ENCODE data around the gene TMC6. TPM values are rescaled to one million over a fixed set of nuclear protein-coding genes. Genes with fewer than 3 reads are reported as not detected.

Gene TMC6
- total and polyA plus RNA-seq, 7 donors, result 5.3 to 145 (median 10.5) TPM

DNA sequence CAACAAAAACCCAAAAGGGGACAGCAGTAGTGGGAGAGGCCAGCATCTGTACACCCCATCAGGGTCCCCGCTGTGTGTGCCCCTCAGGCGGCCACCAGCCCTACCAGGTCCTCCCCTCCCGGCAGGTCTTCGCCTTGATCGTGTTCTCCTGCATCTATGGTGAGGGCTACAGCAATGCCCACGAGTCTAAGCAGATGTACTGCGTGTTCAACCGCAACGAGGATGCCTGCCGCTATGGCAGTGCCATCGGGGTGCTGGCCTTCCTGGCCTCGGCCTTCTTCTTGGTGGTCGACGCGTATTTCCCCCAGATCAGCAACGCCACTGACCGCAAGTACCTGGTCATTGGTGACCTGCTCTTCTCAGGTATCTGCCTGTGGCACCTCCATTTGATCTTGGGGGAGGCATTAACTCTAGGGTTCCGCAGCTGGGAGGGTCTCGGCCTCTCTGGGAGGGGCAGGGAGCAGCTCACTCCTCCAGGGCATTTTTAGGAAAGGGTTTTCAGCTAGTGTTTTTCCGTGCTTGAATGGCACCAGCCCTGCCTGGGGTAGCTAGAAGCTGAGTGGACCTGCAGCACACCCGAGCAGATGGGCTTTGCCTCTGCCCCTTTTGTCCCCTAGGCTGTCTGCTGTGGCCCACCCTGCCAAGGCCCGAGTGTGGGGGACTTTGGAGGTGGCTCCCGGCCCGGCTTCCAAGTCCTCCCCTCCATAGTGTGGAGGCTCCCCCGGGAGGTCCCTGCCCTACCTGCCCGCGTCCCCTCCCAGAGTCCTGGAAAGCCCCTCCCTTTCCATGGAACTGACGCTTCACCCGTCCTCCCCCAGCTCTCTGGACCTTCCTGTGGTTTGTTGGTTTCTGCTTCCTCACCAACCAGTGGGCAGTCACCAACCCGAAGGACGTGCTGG, 42.4 kb upstream of the TMC6 start:
- Histone ChIP-seq H3K4me1 (peaks cover 0 to 59% (median 51%) of the 10 kb centered on the region in 4 donors), H3K4me3 (no peak overlapping the region), H3K36me3 (no peaks in the 10 kb centered on the region), H3K27me3 (no peaks in the 10 kb centered on the region), H3K27ac (peak overlapping the region in 1 of 4 donors; percentile 92), H3K9me3 (no peaks in the 10 kb centered on the region)
- DNase-seq, result no peak
- TF ChIP-seq, protein P1, sequence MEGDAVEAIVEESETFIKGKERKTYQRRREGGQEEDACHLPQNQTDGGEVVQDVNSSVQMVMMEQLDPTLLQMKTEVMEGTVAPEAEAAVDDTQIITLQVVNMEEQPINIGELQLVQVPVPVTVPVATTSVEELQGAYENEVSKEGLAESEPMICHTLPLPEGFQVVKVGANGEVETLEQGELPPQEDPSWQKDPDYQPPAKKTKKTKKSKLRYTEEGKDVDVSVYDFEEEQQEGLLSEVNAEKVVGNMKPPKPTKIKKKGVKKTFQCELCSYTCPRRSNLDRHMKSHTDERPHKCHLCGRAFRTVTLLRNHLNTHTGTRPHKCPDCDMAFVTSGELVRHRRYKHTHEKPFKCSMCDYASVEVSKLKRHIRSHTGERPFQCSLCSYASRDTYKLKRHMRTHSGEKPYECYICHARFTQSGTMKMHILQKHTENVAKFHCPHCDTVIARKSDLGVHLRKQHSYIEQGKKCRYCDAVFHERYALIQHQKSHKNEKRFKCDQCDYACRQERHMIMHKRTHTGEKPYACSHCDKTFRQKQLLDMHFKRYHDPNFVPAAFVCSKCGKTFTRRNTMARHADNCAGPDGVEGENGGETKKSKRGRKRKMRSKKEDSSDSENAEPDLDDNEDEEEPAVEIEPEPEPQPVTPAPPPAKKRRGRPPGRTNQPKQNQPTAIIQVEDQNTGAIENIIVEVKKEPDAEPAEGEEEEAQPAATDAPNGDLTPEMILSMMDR (IDR thresholded peaks at IDR 0.05), result no peak
- no peak for TF ChIP-seq EP300 (IDR thresholded peaks at IDR 0.05)
- TF ChIP-seq POLR2AphosphoS5 (IDR thresholded peaks at IDR 0.05), result no peak
- no peak for TF ChIP-seq POLR2A (IDR thresholded peaks at IDR 0.05)
- intact Hi-C loops (cut with DNase I), result no loop called here
- 58 to 84% methylated on average over 31 of the region's 31 CpGs for WGBS, 2 donors

DNA sequence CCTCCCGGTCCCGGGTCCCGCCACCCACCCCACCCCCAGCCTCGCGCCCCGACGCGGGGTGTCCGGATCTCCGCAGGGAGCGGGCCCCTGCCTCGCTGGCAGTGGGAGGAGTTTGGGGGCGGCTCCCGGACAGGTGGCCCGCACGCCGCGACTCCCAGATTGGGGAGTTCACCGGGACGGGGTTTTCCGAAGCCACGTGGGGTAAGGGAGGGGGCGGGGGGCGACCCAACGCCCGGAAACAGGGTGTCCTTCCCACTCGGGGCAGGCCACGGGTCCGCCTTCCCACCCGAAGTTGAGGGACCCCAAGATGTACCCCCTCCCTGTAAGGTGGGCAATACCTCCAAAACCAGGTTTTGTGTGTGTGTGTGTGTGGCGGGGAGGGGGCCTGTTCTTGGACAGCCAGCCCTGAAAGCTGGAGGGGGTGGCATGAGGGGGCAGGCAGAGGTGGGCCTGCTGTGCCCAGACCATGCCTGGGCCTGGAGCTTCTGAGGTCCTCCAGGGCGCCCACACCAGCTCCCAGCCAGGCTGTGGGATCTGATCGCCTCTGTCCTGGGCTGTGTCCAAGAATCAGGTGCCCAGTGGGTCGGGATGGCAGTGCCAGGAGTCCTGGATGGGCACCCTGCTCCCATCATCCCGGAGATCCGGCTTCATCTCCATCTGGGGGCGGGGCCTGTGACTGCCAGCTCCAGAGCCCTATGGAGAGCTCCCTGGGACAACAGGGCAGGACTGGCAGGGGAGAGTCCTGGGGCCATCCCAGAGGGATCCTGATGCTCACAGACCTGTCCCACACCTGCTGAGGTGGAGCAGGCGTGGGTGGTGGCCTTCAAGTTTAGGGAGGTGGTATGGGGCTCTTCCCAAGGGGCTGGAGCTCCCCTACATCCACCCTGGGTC, 40.6 kb upstream of the TMC6 start:
- Histone ChIP-seq H3K4me1 (peaks cover 0 to 44% (median 39%) of the 10 kb centered on the region in 4 donors), H3K36me3 (no peaks in the 10 kb centered on the region), H3K9me3 (no peaks in the 10 kb centered on the region), H3K27me3 (no peaks in the 10 kb centered on the region), H3K4me3 (peak overlapping the region; percentile 52 to 89 (median 70)), H3K27ac (peak overlapping the region; percentile 75 to 92 (median 76))
- WGBS, 2 donors, result 2 to 9% methylated on average over 38 of the region's 38 CpGs
- no peak for DNase-seq
- intact Hi-C loops (cut with DNase I), result no loop called here
- TF ChIP-seq POLR2A (IDR thresholded peaks at IDR 0.05), result no peak
- TF ChIP-seq EP300 (IDR thresholded peaks at IDR 0.05), result no peak
- TF ChIP-seq, protein P1 (IDR thresholded peaks at IDR 0.05), result no peak

DNA sequence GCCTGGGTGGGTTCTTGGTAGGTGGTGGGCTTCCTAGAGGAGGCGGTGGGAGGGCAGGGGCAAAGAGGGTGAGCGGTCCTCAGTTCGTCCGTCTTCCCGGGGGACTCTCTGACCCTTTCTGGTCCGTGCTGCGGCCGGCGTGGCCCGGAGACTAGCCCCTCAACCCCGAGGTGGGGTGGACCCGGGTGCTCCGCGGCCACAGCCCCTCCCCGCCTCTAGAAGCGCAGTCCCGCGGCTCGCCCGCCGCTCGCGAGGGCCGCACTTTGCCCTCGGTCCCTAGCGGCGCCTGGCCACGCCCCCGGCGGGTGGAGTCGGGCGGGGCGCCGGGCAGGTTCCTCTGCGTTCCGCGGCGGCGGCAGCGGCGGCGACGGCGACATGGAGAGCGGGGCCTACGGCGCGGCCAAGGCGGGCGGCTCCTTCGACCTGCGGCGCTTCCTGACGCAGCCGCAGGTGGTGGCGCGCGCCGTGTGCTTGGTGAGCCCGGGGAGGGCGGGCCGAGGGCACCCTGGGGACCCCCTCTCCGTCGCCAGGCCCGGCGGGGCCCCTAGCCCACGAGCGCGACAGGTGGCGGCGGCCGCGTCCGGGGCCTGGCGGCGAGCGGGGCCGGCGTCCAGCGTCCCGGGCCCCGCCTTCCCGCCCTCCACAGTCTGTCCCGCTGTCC, 39.8 kb upstream of the TMC6 start, which contains the start of gene SYNGR2:
SYNGR2 (plus strand) TSS at position 340 of the 661 bp plus-strand sequence; CDS start at position 376, 36 bp downstream.
- H3K4me3 ChIP-seq, result peak within 1 kb of the TSS; percentile 52 to 89 (median 70)
- no peaks in the 10 kb centered on the region for H3K27me3 ChIP-seq
- H3K27ac ChIP-seq, result peak within 1 kb of the TSS; percentile 75 to 92 (median 76)
- intact Hi-C loops (cut with DNase I), result no loop called here
- peak in 3 of 4 donors; percentile 24 to 76 (median 72) for TF ChIP-seq POLR2AphosphoS5 (IDR thresholded peaks at IDR 0.05)
- no peak for TF ChIP-seq EP300 (IDR thresholded peaks at IDR 0.05)
- no peaks in the 10 kb centered on the region for H3K9me3 ChIP-seq
- DNase-seq, result peak; percentile 88
- WGBS, 2 donors, result 0 to 1% methylated on average over 84 of the region's 84 CpGs
- H3K4me1 ChIP-seq, result peaks cover 0 to 37% (median 35%) of the 10 kb centered on the region in 4 donors
- no peaks in the 10 kb centered on the region for H3K36me3 ChIP-seq

DNA sequence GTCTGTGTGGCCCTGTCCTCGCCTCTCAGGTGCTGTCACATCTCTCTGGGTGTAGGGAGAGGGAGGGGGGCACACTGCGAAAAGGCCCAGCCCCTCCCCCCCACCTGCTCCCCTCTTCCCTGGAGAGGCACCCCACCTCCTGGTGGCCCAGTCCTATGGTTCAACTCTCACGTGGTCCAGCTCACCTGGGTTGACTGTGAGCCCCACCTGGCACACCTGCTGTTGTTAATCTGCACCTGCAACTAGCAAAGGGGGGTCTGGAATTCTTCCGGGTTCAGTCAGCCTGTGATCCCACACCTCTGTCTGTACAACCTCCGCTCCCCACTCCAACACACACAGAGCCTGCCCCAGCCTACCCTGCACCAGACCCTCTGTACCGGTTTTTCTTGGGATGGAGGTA, 37.9 kb upstream of the TMC6 start:
- DNase-seq, result no peak
- Histone ChIP-seq H3K9me3 (no peaks in the 10 kb centered on the region), H3K27me3 (no peaks in the 10 kb centered on the region), H3K4me1 (peaks cover 0 to 21% (median 17%) of the 10 kb centered on the region in 4 donors), H3K4me3 (no peak overlapping the region), H3K36me3 (no peaks in the 10 kb centered on the region), H3K27ac (no peak overlapping the region)
- WGBS, 2 donors, result 21 to 53% methylated on average over 6 of the region's 6 CpGs
- no peak for TF ChIP-seq POLR2A (IDR thresholded peaks at IDR 0.05)
- TF ChIP-seq, protein P1 (IDR thresholded peaks at IDR 0.05), result no peak
- no peak for TF ChIP-seq EP300 (IDR thresholded peaks at IDR 0.05)
- TF ChIP-seq POLR2AphosphoS5 (IDR thresholded peaks at IDR 0.05), result no peak
- intact Hi-C loops (cut with DNase I), result no loop called here

All from sigmoid colon (tissue), 7 donors.